B cell (primary cell): ENCODE data around the gene ITGB4. TPM values are rescaled to one million over a fixed set of nuclear protein-coding genes. Genes with fewer than 3 reads are reported as not detected.
A peak's percentile ranks its signal among the peaks of the same experiment; 100 is the strongest.

Experiments
- ATAC-seq: fragments of 200-7000 bp; cut with Tn5 transposase; one replicate; pipeline ENCODE4 v1.10.0; 2021; ENCODE audit warnings: low read depth, mild to moderate bottlenecking, moderate number of reproducible peaks, moderate library complexity
- CTCF ChIA-PET: fragments of 350-600 bp; sonication (Branson Sonifier 250); formaldehyde crosslinking; loops from one replicate; lab custom pipeline; 2021; ENCODE audit warnings: antibody characterized with exemption, inconsistent platforms; lab: Charles Lee
- POLR2A ChIA-PET: fragments of 350-600 bp; sonication (Branson Sonifier 250); formaldehyde crosslinking; loops from one replicate; lab custom pipeline; 2021; ENCODE audit warnings: antibody characterized with exemption; lab: Charles Lee
- DNase-seq: peaks from one replicate; pipeline ENCODE4 v3.0.0; 2013
- H2AFZ ChIP-seq: 2 replicates; pipeline ENCODE4 v1.6.1; 2012; ENCODE audit warnings: mild to moderate bottlenecking, low read depth, low read length; ENCODE audit not compliant: insufficient read depth, poor library complexity, severe bottlenecking
- H3K27ac ChIP-seq, 2 donors: 1 replicate in 1 of 2; 2 replicates in 1 of 2; pipeline ENCODE4 v1.5.1; 2012 to 2013; ENCODE audit warnings: low read length in 2 of 2, mild to moderate bottlenecking in 2 of 2, moderate library complexity in 1 of 2
- H3K27me3 ChIP-seq, 4 experiments: fragments of 200-600 bp in 1 of 4; sonication (generic) in 1 of 4; replicated peaks in 1 of 4; 1 replicate in 2 of 4; 2 replicates in 2 of 4; pipeline versions ENCODE4 v1.6.1 to v1.7.0; 2013 to 2016; ENCODE audit warnings: low read length in 3 of 4, mild to moderate bottlenecking in 2 of 4, mixed read lengths in 1 of 4, moderate library complexity in 1 of 4; ENCODE audit not compliant: insufficient read depth in 4 of 4, control insufficient read depth in 3 of 4; ENCODE audit errors: control extremely low read depth in 1 of 4
- H3K36me3 ChIP-seq, 2 experiments: replicated peaks in 1 of 2; 1 replicate in 1 of 2; 2 replicates in 1 of 2; pipeline versions ENCODE4 v1.6.1 to v1.7.1; 2013; ENCODE audit warnings: low read length in 1 of 2; ENCODE audit not compliant: insufficient read depth in 2 of 2, control insufficient read depth in 1 of 2; ENCODE audit errors: control extremely low read depth in 1 of 2, extremely low read depth in 1 of 2
- H3K4me1 ChIP-seq, 2 donors: fragments of 200-600 bp in 1 of 2; sonication (generic) in 1 of 2; 1 replicate in 1 of 2; 2 replicates in 1 of 2; pipeline versions ENCODE4 v1.5.1 to v1.6.1; 2013 to 2017; ENCODE audit warnings: low read length in 2 of 2; ENCODE audit not compliant: control insufficient read depth in 2 of 2, insufficient read depth in 2 of 2
- H3K4me2 ChIP-seq: replicated peaks from 2 replicates; pipeline ENCODE3; 2012; ENCODE audit warnings: mild to moderate bottlenecking, low read depth, low read length; ENCODE audit not compliant: poor library complexity, severe bottlenecking
- H3K4me3 ChIP-seq, 5 experiments: fragments of 200-600 bp in 1 of 5; sonication (generic) in 1 of 5; 1 replicate in 3 of 5; 2 replicates in 2 of 5; pipeline versions ENCODE4 v1.5.1 to v1.7.0; 2011 to 2016; ENCODE audit warnings: low read length in 4 of 5, mild to moderate bottlenecking in 4 of 5, low read depth in 2 of 5, control low read depth in 1 of 5, moderate library complexity in 1 of 5; ENCODE audit not compliant: insufficient read depth in 1 of 5; ENCODE audit errors: control extremely low read depth in 1 of 5, extremely low read depth in 1 of 5
- H3K79me2 ChIP-seq: fragments of 200-600 bp; sonication (generic); one replicate; pipeline ENCODE4 v1.6.0; 2016; ENCODE audit warnings: low read length; ENCODE audit not compliant: control insufficient read depth, insufficient read depth
- H3K9ac ChIP-seq: fragments of 200-600 bp; sonication (generic); 2 replicates; pipeline ENCODE4 v1.6.1; 2017; ENCODE audit warnings: mild to moderate bottlenecking, low read length, moderate library complexity
- H3K9me3 ChIP-seq, 3 donors: one replicate each; pipeline versions ENCODE4 v1.6.1 to v1.7.1; 2013; ENCODE audit warnings: low read length in 2 of 3; ENCODE audit not compliant: control insufficient read depth in 2 of 3, insufficient read depth in 1 of 3; ENCODE audit errors: control extremely low read depth in 1 of 3
- H4K20me1 ChIP-seq: 2 replicates; pipeline ENCODE4 v1.6.0; 2012; ENCODE audit warnings: mild to moderate bottlenecking, low read length; ENCODE audit not compliant: insufficient read depth, control insufficient read depth, poor library complexity, severe bottlenecking
- H3K27ac Mint-ChIP-seq: one replicate; pipeline ENCODE4 v1.8.0; 2021; ENCODE audit warnings: mixed read lengths
- H3K27me3 Mint-ChIP-seq: one replicate; pipeline ENCODE4 v1.8.0; 2021; ENCODE audit warnings: mixed read lengths
- H3K4me1 Mint-ChIP-seq: one replicate; pipeline ENCODE4 v1.8.0; 2021; ENCODE audit warnings: mixed read lengths
- H3K4me3 Mint-ChIP-seq: one replicate; pipeline ENCODE4 v1.8.0; 2021; ENCODE audit warnings: mixed read lengths
- H3K9me3 Mint-ChIP-seq: one replicate; pipeline ENCODE4 v1.8.0; 2022; ENCODE audit warnings: mixed read lengths; ENCODE audit not compliant: insufficient read depth
- CTCF ChIP-seq: fragments of 200-600 bp; IDR thresholded peaks from one replicate; pipeline ENCODE4 v1.8.0; 2022; ENCODE audit warnings: antibody characterized with exemption, mild to moderate bottlenecking
- EZH2 ChIP-seq: IDR thresholded peaks from 2 replicates; pipeline ENCODE4 v1.6.1; 2012; ENCODE audit warnings: borderline replicate concordance, low read depth, mild to moderate bottlenecking, moderate library complexity, low read length; ENCODE audit not compliant: insufficient read depth, poor library complexity, severe bottlenecking
- WGBS: methylation state at CpG from one replicate; pipeline ENCODE4 v1.1.5; 2013; ENCODE audit warnings: missing lambda C conversion rate; ENCODE audit not compliant: insufficient coverage; 5-methylcytosine and 5-hydroxymethylcytosine counted together
- intact Hi-C: fragments of 100-400 bp; cut with micrococcal nuclease; formaldehyde crosslinking; loops from one replicate; pipeline ENCODE4 v1.10.0; 2022
- polyA plus RNA-seq: library from polyadenylated mRNA; depleted of rRNA; stranded (reverse); fragments of >200 nt; gene quantifications from 2 replicates; pipeline ENCODE4 v1.2.3, GENCODE V29; 2012
- total RNA-seq, 2 donors: library from RNA; stranded (reverse); fragments of 120-200 nt in 1 of 2; gene quantifications; 1 replicate in 1 of 2; 2 replicates in 1 of 2; pipeline versions ENCODE4 v1.2.3 to v1.2.4, GENCODE V29; 2013 to 2022

Gene ITGB4
- total and polyA plus RNA-seq, 2 donors (not counting 1 experiment from before 2014, with no cell fraction given), result 0.12 to 0.81 TPM

- ChIA-PET POLR2A (no interaction called here), CTCF (interaction anchor here (1.2 to 8.2 kb wide), 12 partner anchors 12 to 127 kb away, joined by 3 to 389 read pairs (median 24); partner anchors contain the start of genes GALK1, SMIM5 and TRIM47)
- intact Hi-C loops, result loop anchor here (10.0 kb wide), 1 partner anchor 253 kb away; the partner anchor contains the start of gene CDK3
- H3K4me1 ChIP-seq, result peaks cover 9 to 34% of the 10 kb centered on the region in 2 donors
- no peaks in the 10 kb centered on the region for H4K20me1 ChIP-seq
- no peak overlapping the region for H3K4me3 Mint-ChIP-seq
- 89% methylated on average over 19 of the region's 24 CpGs for WGBS
- H3K9me3 Mint-ChIP-seq, result no peaks in the 10 kb centered on the region
- DNase-seq (peak; percentile 31), ATAC-seq (no peak)
- TF ChIP-seq EZH2, result no peak
- TF ChIP-seq CTCF, result no peak
- no peak overlapping the region for H3K4me3 ChIP-seq
- no peak overlapping the region for H3K4me2 ChIP-seq
- no peak overlapping the region for H2AFZ ChIP-seq
- no peak overlapping the region for H3K27ac ChIP-seq
- H3K4me1 Mint-ChIP-seq, result peaks cover 26% of the 10 kb centered on the region
- H3K27me3 ChIP-seq, result no peaks in the 10 kb centered on the region
- no peaks in the 10 kb centered on the region for H3K79me2 ChIP-seq
- H3K36me3 ChIP-seq, result no peaks in the 10 kb centered on the region
- H3K9ac ChIP-seq, result no peak overlapping the region
- H3K9me3 ChIP-seq, result no peaks in the 10 kb centered on the region
- H3K27me3 Mint-ChIP-seq, result peaks cover 4% of the 10 kb centered on the region
- no peak overlapping the region for H3K27ac Mint-ChIP-seq
Observed at GRCh38 chr17:75751676-75752404, 30.6 kb downstream of the ITGB4 start.

- POLR2A ChIA-PET, result interaction anchor here (2.2 to 3.4 kb wide), 2 partner anchors 13 to 24 kb away, joined by 11 to 23 read pairs; partner anchors contain the start of gene GALK1
- no peak for ATAC-seq
Observed at GRCh38 chr17:75752405-75752709, 31.1 kb downstream of the ITGB4 start.

More at GRCh38 chr17:75752405-75752709, 31.1 kb downstream of the ITGB4 start:
- H3K4me1 Mint-ChIP-seq, result peaks cover 26% of the 10 kb centered on the region
- no peak overlapping the region for H3K4me2 ChIP-seq
- TF ChIP-seq EZH2, result no peak
- no peak for TF ChIP-seq CTCF
- H3K36me3 ChIP-seq, result no peaks in the 10 kb centered on the region
- H3K9me3 Mint-ChIP-seq, result no peaks in the 10 kb centered on the region
- peaks cover 4% of the 10 kb centered on the region for H3K27me3 Mint-ChIP-seq
- no peak overlapping the region for H3K27ac ChIP-seq
- no peaks in the 10 kb centered on the region for H4K20me1 ChIP-seq
- H3K4me3 Mint-ChIP-seq, result peak overlapping the region; percentile 44
- peaks cover 9 to 34% of the 10 kb centered on the region in 2 donors for H3K4me1 ChIP-seq
- intact Hi-C loops, result loop anchor here (10.0 kb wide), 1 partner anchor 252 kb away; the partner anchor contains the start of gene CDK3
- no peaks in the 10 kb centered on the region for H3K79me2 ChIP-seq
- CTCF ChIA-PET, result interaction anchor here (0.8 to 5.9 kb wide), 17 partner anchors 11 to 325 kb away, joined by 3 to 87 read pairs (median 10); partner anchors contain the start of genes GALK1, SMIM5, TRIM47 and TRIM65
- no peak overlapping the region for H3K9ac ChIP-seq
- H3K27ac Mint-ChIP-seq, result no peak overlapping the region
- no peaks in the 10 kb centered on the region for H3K9me3 ChIP-seq
- WGBS, result 94% methylated on average over 10 of the region's 10 CpGs
- no peak for DNase-seq
- H2AFZ ChIP-seq, result no peak overlapping the region
- no peaks in the 10 kb centered on the region for H3K27me3 ChIP-seq
- no peak overlapping the region for H3K4me3 ChIP-seq
